GM12865 (cell line): ENCODE results near the gene PFKFB4.
A peak's percentile ranks its signal among the peaks of the same experiment; 100 is the strongest.
"Not testable (repeated sequence)": the region's sequence is repeated elsewhere in the genome, so short reads cannot be mapped to it uniquely, and the experiment has no call there.

Source experiments
- DNase-seq: peaks from one replicate; pipeline ENCODE4 v3.0.0; 2010; ENCODE audit warnings: low read depth
- H3K4me3 ChIP-seq: 2 replicates; pipeline ENCODE4 v1.5.1; 2011; ENCODE audit warnings: mild to moderate bottlenecking, low read depth, low read length, control low read depth
- CTCF ChIP-seq: IDR thresholded peaks from 2 replicates; pipeline ENCODE4 v1.5.1; 2011; ENCODE audit warnings: low read length, control low read depth, low read depth, inconsistent platforms; ENCODE audit not compliant: insufficient read depth; ENCODE audit errors: missing control alignments

PFKFB4 gene

DNA sequence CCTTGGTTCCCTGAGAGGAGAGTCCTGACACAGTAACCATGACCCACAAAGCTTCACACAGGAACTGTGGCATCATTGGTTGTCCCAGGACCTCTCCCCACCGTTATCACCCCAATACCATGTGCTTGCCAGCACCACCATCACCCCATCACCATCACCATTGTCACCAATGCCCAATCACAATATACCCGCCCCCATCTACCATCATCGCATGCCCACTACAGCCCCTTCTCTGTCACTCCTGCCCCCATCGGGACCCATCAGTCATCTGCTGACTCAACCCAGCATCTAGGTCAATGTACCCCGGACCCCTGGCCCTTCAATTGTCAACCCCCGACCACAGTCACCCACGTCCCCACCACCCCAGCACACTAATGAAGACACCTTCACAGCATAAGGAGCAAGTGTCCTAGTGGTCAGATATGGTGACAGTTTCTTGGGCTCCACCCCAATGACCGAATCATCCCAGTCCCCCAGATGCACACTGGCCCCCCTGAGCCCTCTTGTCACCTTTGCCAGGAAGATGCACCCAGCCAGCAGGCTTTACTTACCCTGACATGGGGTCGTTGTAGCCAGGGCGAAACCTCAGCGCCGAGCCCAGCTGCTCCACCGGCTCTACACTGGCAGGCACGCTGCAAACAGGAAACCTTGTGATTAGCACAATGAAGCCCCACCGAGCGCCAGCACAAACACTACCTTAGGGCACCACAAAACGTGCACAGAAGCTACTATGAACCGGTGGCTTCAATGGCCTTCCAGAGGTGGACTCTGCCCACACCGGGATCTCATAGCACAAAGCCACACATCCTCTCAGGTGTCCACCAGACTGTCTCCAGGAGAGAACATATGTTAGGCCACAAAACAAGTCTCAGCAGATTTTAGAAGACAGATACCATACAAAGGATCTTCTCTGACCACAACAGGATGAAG is 77.7 kb downstream of the PFKFB4 start:
- peak overlapping the region; percentile 1 for H3K4me3 ChIP-seq
- no peak for TF ChIP-seq CTCF
- DNase-seq: peak; percentile 55

- no peak for DNase-seq
- no peak for TF ChIP-seq CTCF
- no peak overlapping the region for H3K4me3 ChIP-seq
Observed at GRCh38 chr3:48477959-48478520, 78.6 kb downstream of the PFKFB4 start.

DNA sequence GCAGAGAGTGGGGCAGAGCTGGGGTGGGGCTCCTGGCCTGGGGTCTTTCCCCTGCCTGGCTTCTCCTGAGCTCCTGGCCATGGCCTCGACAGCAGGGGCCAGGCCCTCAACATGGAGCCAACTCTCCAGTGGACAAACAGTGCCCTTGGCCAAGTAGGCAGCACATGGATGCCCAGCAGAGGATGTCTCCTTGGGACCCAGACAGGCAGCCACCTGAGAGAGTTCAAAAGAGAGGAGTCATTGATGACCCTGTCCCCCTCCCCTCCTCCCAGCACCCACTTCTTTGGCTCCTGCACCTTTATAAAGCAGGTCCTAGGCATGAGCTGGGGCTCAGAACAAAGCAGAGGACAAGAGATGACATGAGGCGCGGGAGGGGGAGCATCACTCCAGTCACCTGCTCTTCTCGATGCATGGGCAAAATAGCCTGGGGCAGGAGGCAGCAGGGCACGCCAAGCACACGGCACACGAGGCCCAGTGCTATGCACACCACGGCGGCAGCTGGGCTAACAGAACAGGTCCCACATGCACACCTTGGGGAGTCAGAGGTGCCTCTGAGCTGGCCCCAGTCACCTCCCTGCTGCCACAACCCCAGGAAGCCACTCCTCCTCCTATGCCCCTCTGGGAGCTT is 80.1 kb downstream of the PFKFB4 start:
- no peak for TF ChIP-seq CTCF
- DNase-seq: no peak
- H3K4me3 ChIP-seq: no peak overlapping the region

GRCh38 chr3:48475188-48475587 is 81.4 kb downstream of the PFKFB4 start:
- no peak overlapping the region for H3K4me3 ChIP-seq
- TF ChIP-seq CTCF: no peak
- DNase-seq: no peak

- no peak for DNase-seq
- H3K4me3 ChIP-seq: no peak overlapping the region
- TF ChIP-seq CTCF: no peak
Observed at GRCh38 chr3:48474619-48475018, 82.0 kb downstream of the PFKFB4 start.

DNA sequence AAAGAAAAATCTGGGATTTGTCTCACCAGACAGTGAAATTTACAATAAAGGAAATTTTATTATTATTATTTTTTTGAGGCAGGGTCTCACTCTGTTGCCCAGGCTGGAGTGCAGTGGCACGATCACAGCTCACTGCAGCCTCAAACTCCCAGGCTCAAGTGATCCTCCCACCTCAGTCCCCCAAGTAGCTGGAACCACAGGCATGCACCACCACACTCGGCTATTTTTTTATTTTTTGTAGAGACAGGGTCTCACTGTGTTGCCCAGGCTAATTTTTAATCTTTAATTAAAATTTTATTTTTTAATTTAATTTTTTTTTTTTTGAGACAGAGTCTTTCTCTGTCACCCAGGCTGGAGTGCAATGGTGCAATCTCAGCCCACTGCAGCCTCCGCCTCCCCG is 82.6 kb downstream of the PFKFB4 start:
- DNase-seq, H3K4me3 ChIP-seq: not testable (repeated sequence)

DNA sequence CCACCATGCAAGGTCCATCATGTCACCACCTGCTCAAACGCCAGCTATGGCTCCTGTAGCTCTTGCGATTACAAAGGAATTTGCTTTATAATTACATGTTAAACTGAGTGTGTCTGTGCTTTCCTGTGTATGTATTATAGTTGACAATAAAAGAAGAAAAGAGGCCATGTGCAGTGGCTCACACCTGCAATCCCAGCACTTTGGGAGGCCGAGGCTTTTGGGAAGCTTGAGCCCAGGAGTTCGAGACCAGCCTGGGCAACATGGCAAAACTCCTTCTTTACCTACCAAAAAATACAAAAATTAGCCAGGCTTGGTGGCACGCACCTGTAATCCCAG is 83.0 kb downstream of the PFKFB4 start:
- no peak overlapping the region for H3K4me3 ChIP-seq
- DNase-seq: no peak
- no peak for TF ChIP-seq CTCF
